Fibroblast of lung (primary cell): ENCODE measurements around the gene LGALS3BP. TPM values are rescaled to one million over a fixed set of nuclear protein-coding genes. Genes with fewer than 3 reads are reported as not detected.
A peak's percentile ranks its signal among the peaks of the same experiment; 100 is the strongest.

ENCODE experiments used
- DNase-seq, 2 donors: peaks; one replicate each; pipeline versions ENCODE4 v3.0.0 to v3.0.0-alpha.2; 2010; ENCODE audit warnings: low read depth in 2 of 2
- H2AFZ ChIP-seq: 2 replicates; pipeline ENCODE4 v1.5.1; 2012; ENCODE audit warnings: low read length, control low read depth, inconsistent platforms
- H3K27ac ChIP-seq: 2 replicates; pipeline ENCODE4 v1.5.1; 2011; ENCODE audit warnings: low read length, control low read depth; ENCODE audit not compliant: insufficient read depth
- H3K27me3 ChIP-seq: 2 replicates; pipeline ENCODE4 v1.5.1; 2011; ENCODE audit warnings: mild to moderate bottlenecking, low read length; ENCODE audit not compliant: control insufficient read depth, insufficient read depth
- H3K36me3 ChIP-seq: 2 replicates; pipeline ENCODE4 v1.5.1; 2011; ENCODE audit warnings: low read length; ENCODE audit not compliant: control insufficient read depth, insufficient read depth
- H3K4me1 ChIP-seq: 2 replicates; pipeline ENCODE4 v1.5.1; 2011; ENCODE audit warnings: low read length; ENCODE audit not compliant: control insufficient read depth, insufficient read depth; ENCODE audit errors: extremely low read depth
- H3K4me2 ChIP-seq: 2 replicates; pipeline ENCODE4 v1.5.1; 2011; ENCODE audit warnings: low read length, control low read depth; ENCODE audit not compliant: insufficient read depth; ENCODE audit errors: extremely low read depth
- H3K4me3 ChIP-seq, 4 experiments: fragments of 200-600 bp in 1 of 4; sonication (generic) in 1 of 4; replicated peaks in 1 of 4; 2 replicates each; pipeline ENCODE4 v1.5.1; 2011 to 2016; ENCODE audit warnings: low read length in 4 of 4, low read depth in 3 of 4, mild to moderate bottlenecking in 3 of 4, control low read depth in 2 of 4, inconsistent platforms in 1 of 4, mixed read lengths in 1 of 4; ENCODE audit not compliant: insufficient read depth in 1 of 4; ENCODE audit errors: control extremely low read depth in 1 of 4
- H3K79me2 ChIP-seq: 2 replicates; pipeline ENCODE4 v1.5.1; 2012; ENCODE audit warnings: mild to moderate bottlenecking, low read length, inconsistent platforms; ENCODE audit not compliant: control insufficient read depth, insufficient read depth
- H3K9ac ChIP-seq: 2 replicates; pipeline ENCODE4 v1.5.1; 2011; ENCODE audit warnings: mild to moderate bottlenecking, low read length, control low read depth; ENCODE audit not compliant: insufficient read depth
- H3K9me3 ChIP-seq: 2 replicates; pipeline ENCODE4 v1.5.1; 2012; ENCODE audit warnings: low read depth, low read length; ENCODE audit not compliant: control insufficient read depth, insufficient read depth
- H4K20me1 ChIP-seq: 2 replicates; pipeline ENCODE4 v1.5.1; 2011; ENCODE audit warnings: low read length; ENCODE audit not compliant: control insufficient read depth, insufficient read depth; ENCODE audit errors: extremely low read depth
- CTCF ChIP-seq, 2 donors: IDR thresholded peaks in 1 of 2; conservative IDR thresholded peaks in 1 of 2; 1 replicate in 1 of 2; 2 replicates in 1 of 2; pipeline ENCODE4 v1.5.1; 2011 to 2012; ENCODE audit warnings: low read length in 2 of 2, control low read depth in 1 of 2, inconsistent platforms in 1 of 2, low read depth in 1 of 2, mild to moderate bottlenecking in 1 of 2
- EZH2 ChIP-seq: IDR thresholded peaks from 2 replicates; pipeline ENCODE4 v1.5.1; 2012; ENCODE audit warnings: low read length, control low read depth, mild to moderate bottlenecking; ENCODE audit errors: missing control alignments
- polyA plus RNA-seq, 2 donors: library from polyadenylated mRNA; depleted of rRNA in 1 of 2; stranded (reverse) in 1 of 2; unstranded in 1 of 2; fragments of >200 nt; gene quantifications; 2 replicates each; pipeline ENCODE4 v1.2.1, GENCODE V29; 2011 to 2012; ENCODE audit warnings: missing spikeins in 1 of 2
- total RNA-seq: library from RNA; depleted of rRNA; stranded (reverse); fragments of >200 nt; gene quantifications from 2 replicates; pipeline ENCODE4 v1.2.1, GENCODE V29; 2014

Gene LGALS3BP
- total and polyA plus RNA-seq, 2 donors (not counting 1 experiment from before 2014, with no cell fraction given): 128 to 387 TPM

GRCh38 chr17:78993981-78994671 lies 14.4 kb upstream of the LGALS3BP start:
- no peak for DNase-seq
- Histone ChIP-seq H3K9me3 (no peaks in the 10 kb centered on the region), H3K27ac (no peak overlapping the region), H3K36me3 (peaks cover 29% of the 10 kb centered on the region), H3K4me1 (no peaks in the 10 kb centered on the region), H2AFZ (no peak overlapping the region), H4K20me1 (no peaks in the 10 kb centered on the region), H3K9ac (no peak overlapping the region), H3K79me2 (peaks cover 15% of the 10 kb centered on the region), H3K4me2 (no peak overlapping the region), H3K4me3 (no peak overlapping the region), H3K27me3 (no peaks in the 10 kb centered on the region)
- TF ChIP-seq EZH2: no peak
- no peak for TF ChIP-seq CTCF (conservative IDR thresholded peaks at IDR 0.05 in 1 of 2, IDR thresholded peaks at IDR 0.05 in 1 of 2; ENCODE audit: low read depth in 1 of 2, low read length in 2 of 2)

DNA sequence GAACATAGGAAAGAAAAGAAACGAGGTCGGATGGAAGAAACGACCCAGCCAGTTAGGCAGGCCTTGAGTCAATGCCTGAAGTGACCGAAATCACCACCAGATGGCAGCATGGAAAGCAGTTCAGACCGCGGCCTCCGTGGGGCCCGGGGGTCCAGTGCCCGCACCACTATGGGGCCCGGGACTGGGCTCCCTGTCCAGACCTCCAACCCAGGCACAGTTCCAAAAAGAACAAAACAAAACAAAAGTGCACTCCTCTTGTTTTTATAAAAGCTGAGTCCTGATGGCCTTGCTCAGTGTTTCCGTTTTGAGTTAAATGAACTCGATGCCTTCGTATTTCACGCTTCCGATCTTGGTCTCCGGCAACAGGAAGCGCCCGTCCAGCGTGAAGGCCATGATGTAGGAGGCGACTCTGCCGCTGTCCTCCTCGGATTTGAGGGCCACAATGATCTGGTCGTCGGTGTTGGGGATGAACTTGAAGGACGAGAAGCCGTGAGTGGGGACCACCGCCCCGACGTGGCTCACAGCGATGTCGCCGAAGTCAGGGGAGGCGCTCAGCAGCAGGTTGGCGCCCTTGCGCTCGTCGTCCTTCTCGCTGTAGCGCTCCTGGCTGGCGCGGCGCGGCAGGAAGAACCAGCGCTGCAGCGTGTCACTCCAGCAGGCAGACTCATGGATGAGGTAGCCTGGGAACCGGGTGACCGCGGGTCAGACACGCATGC lies 13.7 kb upstream of the LGALS3BP start:
- Histone ChIP-seq H4K20me1 (no peaks in the 10 kb centered on the region), H3K27ac (no peak overlapping the region), H3K4me2 (no peak overlapping the region), H3K27me3 (no peaks in the 10 kb centered on the region), H3K4me3 (no peak overlapping the region), H3K4me1 (no peaks in the 10 kb centered on the region), H3K79me2 (peaks cover 7% of the 10 kb centered on the region), H3K36me3 (peaks cover 27% of the 10 kb centered on the region), H2AFZ (no peak overlapping the region), H3K9me3 (no peaks in the 10 kb centered on the region), H3K9ac (no peak overlapping the region)
- peak; percentile 26 to 56 for DNase-seq
- TF ChIP-seq EZH2 (no peak), CTCF (conservative IDR thresholded peaks at IDR 0.05 in 1 of 2, IDR thresholded peaks at IDR 0.05 in 1 of 2; ENCODE audit: low read depth in 1 of 2, low read length in 2 of 2) (peak; percentile 57 to 76)

DNA sequence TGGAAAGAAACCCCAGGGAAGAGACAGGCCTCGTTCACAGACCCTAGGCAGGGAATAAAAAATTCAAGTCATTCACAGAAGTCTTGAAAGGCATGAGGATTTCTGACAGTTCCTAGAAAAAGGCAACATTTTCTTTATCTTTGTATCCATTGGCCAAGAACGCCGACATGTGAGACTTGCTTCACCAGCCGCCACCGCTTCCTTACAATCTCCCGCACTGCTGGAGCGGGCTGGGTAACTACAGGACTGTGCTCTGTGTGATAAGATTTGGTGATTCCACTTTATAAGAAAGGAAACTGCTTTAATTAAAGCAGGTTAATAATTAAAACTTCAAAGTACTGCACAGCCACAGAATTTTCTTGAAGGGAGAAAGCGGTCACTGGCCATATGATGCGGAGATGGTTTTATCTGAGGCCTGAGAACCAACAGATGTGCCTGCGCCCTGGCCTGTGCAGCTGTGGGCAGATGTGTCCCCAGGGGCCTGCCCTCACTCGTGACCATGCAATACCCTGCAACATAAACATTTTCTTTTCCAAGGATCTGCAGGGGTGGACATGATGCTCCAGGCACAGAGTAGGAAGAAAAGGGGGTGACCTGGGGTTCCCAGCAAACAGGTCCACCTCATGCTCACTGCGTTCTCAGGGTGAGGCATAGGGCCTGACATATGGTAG lies 13.0 kb upstream of the LGALS3BP start:
- no peak overlapping the region for H3K4me3 ChIP-seq
- H3K27me3 ChIP-seq: no peaks in the 10 kb centered on the region
- no peaks in the 10 kb centered on the region for H3K9me3 ChIP-seq
- H3K4me1 ChIP-seq: no peaks in the 10 kb centered on the region
- H3K4me2 ChIP-seq: no peak overlapping the region
- H3K27ac ChIP-seq: no peak overlapping the region
- no peak for DNase-seq
- H4K20me1 ChIP-seq: no peaks in the 10 kb centered on the region
- H3K36me3 ChIP-seq: peaks cover 26% of the 10 kb centered on the region
- no peak overlapping the region for H3K9ac ChIP-seq
- H2AFZ ChIP-seq: no peak overlapping the region
- TF ChIP-seq EZH2 (no peak), CTCF (conservative IDR thresholded peaks at IDR 0.05 in 1 of 2, IDR thresholded peaks at IDR 0.05 in 1 of 2; ENCODE audit: low read depth in 1 of 2, low read length in 2 of 2) (no peak)
- H3K79me2 ChIP-seq: peaks cover 4% of the 10 kb centered on the region
